GM18951 (cell line): ENCODE results near the gene SIAE.

ENCODE experiments used
- POLR2A ChIP-seq: IDR thresholded peaks from 4 replicates; pipeline ENCODE4 v1.6.1; 2011; ENCODE audit warnings: mild to moderate bottlenecking; ENCODE audit not compliant: insufficient read length, insufficient read depth; ENCODE audit errors: extremely low read depth
- in situ Hi-C: fragments of 300-500 bp; cut with MboI; formaldehyde crosslinking; loops from one replicate; pipeline ENCODE4 v1.12.0; 2022; ENCODE audit warnings: low sequenced_read_pairs, mixed read lengths, inconsistent platforms; ENCODE audit not compliant: unreplicated experiment

The SIAE gene

DNA sequence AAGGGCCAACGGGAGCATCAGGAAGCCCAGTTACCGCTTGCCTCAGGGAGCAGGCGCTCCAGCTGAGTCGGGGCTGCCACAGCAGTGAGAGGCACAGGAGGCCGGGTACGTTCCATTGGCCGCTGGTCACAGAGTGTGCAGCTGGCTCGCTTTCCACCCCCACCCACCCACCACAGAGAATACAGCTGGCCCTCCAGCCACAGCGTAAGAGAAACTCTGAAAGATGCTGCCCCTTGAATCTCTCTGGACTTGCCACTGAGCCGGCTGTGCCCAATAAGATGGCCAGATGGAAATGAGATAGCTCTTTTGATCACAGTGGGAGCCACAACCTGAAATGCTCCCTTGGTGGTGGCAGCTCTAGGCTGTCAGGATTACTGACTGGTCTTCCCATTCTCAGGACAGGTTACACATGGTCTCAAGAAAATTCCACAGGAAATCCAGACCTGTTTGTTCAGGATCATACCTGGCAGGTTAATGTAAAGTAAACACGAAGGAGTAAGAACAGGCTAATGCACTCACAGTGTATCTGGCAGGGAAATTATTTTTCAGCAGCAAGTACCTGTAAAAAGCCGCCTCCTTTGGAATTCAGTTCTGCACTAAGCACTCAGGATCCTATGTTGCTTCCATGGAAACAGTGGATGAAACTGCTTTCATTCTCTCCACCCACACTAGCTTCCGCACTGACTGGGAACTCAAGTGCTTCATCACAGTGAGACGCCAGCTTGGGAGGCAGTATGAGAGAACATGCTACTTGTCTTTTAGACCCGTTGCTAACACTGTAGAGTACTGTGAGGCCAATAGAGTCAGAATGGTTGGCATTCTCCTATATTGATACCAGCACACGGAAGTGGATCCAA is 16.5 kb downstream of the SIAE start:
- TF ChIP-seq POLR2A = no peak
- in situ Hi-C loops = no loop called here

DNA sequence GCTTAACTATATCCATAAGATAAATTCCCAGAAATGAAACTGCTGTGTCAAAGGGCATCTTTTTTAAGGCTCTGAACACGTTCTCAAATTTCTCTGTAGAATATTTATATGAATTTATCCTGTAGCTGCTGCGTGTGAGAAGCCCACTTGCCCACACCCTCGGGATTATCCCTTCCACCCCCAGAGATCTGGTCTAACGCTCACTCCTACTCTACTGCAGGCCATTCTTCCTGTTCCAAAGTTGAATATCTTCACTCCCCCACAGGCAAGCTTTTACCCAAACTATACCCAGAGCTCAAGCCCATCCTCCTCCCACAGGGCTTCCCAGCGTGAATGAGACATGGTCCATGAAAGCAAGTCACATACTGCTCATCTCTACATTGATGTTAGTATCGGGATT is 24.9 kb downstream of the SIAE start:
- in situ Hi-C loops = no loop called here
- TF ChIP-seq POLR2A = no peak

DNA sequence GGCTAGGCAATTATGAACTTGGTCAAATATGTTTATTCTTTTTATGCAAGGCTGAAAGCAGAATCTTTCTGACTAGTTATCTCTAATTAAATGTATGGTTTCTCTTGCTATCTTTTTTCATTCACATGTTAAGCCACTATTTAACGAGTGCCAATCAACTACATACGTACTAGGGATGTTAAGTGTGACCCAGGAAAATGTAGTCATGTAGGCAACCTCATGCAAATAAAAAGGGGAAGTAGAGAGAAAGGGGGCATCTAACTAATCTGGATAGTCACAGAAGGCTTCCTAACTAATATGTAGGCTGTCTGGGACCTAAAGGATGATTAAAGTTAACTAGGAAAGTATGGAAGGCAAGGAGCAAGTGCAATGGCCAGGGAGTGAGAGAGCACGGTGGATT is 27.4 kb downstream of the SIAE start:
- no peak for TF ChIP-seq POLR2A
- in situ Hi-C loops = no loop called here

DNA sequence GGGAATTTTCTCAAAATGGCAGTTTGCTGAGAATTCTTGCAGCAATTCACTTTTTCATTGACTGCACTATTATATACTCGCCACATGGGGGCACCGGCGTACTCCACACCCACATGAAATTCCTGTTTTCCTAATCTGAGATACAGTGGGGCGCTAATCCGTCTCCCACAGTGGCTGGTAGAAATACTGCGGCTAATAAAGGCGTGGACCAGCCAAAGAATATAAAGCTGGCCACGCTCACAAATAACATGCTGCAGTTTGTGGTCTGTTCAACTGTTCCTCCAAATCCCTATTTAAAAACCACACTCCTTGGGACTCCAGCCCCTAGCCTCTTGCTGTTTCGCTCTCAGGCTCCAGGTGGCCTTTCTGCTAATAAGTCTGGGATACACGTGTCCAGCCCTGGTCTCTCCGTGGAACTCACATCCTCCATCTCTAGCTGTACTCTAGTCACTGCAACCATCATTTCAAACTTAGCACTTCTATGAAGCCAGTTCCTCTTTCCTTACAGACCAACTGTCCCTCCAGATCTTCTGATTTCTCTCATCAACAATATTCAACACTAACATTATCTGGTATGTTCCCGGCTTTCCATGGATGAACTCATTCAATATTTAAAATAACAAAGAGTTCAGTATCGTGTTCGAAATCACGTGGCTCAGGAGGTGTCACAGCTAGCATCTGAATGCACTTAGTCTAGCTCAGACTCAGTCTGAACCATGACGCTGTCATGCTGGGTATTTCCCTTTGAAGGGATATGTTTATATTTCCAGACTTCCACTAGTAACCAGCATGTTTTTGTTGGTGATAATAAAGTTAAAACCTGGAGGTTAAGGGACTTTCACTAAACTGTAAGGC is 28.9 kb downstream of the SIAE start:
- in situ Hi-C loops = no loop called here
- no peak for TF ChIP-seq POLR2A

- TF ChIP-seq POLR2A = no peak
- in situ Hi-C loops = no loop called here
Measured at GRCh38 chr11:124643605-124644425, 29.7 kb downstream of the SIAE start.

- in situ Hi-C loops = no loop called here
- TF ChIP-seq POLR2A = no peak
Measured at GRCh38 chr11:124643042-124643604, 30.4 kb downstream of the SIAE start.

GRCh38 chr11:124642628-124643027 is 30.9 kb downstream of the SIAE start:
- no peak for TF ChIP-seq POLR2A
- in situ Hi-C loops = no loop called here

DNA sequence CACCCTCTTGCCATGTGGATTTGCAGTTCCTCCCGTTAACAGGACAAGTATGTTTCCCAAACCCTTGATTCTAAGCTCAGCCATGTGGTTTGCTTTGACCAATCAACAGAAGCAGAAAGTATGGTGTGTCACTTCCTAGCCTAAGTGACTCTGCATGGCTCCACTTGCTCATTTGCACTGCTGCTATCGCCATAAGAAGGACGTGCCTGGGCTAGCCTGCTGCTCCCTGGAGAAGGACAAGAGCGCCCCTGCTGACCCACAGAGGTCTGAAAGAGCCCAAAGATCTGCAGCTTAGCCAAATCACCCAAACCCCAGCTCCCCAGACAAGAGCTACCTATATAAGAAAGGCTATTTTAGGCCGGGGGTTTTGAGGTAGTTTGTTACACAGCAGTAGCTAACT is 32.9 kb downstream of the SIAE start:
- in situ Hi-C loops = no loop called here

GRCh38 chr11:124639186-124639585 is 34.4 kb downstream of the SIAE start:
- in situ Hi-C loops = no loop called here
- no peak for TF ChIP-seq POLR2A

More for the DNA sequence above, 32.9 kb downstream of the SIAE start:
- TF ChIP-seq POLR2A = no peak

DNA sequence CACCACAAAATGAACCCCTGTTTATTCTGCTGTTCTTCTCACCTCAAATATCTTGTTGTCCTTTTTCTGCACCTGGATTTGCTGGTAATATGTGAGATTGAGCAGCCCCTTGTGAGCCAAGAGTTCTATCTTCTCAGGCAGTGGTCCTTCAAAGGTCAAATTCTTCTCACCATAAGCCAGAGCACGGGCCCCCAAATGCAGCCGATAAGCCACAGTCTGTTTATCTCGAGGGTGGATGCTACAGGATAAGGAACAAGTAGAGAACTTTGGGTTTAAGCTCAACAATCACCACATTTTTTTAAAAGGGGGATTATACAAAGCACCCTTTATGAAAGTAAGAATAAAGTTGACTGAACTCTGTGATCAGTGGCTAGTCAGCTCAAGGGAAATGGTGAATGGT is 35.0 kb downstream of the SIAE start:
- no peak for TF ChIP-seq POLR2A
- in situ Hi-C loops = no loop called here

DNA sequence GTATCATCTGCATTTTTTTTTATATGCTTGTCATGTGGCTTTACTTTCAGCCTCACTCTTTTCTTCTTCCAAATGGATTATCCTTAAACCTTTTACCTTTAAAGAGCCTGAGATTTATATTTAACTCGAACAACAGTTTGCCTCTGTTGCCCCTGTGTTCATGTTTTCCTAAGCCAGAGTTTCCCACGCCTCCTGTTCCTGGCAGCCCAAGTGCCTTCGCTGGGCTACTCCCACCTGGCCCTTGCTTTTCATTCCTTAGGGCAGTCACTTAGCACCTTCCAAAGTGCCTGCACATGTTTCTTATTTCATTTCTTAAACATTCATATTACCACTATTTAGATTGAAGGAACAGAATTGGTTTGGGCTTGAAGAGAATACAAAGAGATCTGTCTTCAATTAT is 37.6 kb downstream of the SIAE start:
- TF ChIP-seq POLR2A = no peak
- in situ Hi-C loops = no loop called here

DNA sequence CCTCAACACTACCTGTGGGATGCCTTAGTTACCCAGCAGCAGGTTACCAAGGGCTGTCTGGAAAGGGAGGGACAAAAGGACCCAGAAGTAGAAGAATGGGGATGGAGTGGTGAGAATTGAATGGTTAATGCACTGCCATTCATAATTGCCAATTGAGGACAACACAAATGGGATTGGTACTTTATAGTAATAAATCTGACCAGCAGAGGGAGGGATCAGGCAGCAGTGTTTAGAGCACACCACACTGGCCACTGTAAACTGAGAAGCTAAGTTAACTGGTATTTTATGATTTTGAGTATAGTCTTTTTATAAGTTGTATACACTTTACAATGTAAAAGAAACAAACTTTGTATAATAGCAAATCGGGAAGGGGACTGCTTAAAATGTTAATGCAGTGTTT is 40.2 kb downstream of the SIAE start:
- in situ Hi-C loops = no loop called here
- TF ChIP-seq POLR2A = no peak

DNA sequence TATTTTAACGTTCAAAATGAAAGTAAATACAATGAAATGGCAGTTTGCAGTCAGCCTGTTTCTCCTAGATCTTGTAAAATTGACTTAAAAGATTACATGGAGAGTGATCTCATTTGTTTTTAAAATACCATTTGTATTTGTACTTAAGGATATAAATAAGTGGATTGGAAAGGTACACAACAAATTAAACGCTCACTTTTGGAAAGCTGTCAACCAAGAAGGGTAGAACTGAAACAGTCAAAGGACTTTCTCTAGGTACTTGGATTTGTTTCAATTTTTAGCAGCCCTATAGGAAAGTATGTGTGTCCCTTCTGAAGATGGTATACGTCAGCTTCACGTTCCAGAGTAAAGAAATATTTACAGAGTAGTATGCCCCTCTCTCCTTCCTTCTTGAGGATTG is 43.6 kb downstream of the SIAE start:
- no peak for TF ChIP-seq POLR2A

More for the DNA sequence above, 43.6 kb downstream of the SIAE start:
- in situ Hi-C loops = no loop called here
